ENCODE measurements around the gene SLC25A28. TPM values are rescaled to one million over a fixed set of nuclear protein-coding genes. Genes with fewer than 3 reads are reported as not detected.

SLC25A28 gene
- total RNA-seq, 1 experiment from 2014 or later, result 22.2 TPM

- Histone ChIP-seq H3T11ph (ENCODE audit: low read length) (no peak overlapping the region), H2BK5ac (ENCODE audit: insufficient read length, low read length) (no peak overlapping the region), H2AK5ac (ENCODE audit: insufficient read length, low read length) (no peak overlapping the region), H2BK120ac (ENCODE audit: low read depth, low read length, poor library complexity, severe bottlenecking) (no peak overlapping the region), H3K14ac (ENCODE audit: insufficient read depth, low read length) (no peak overlapping the region), H3K9ac (ENCODE audit: extremely low read depth, insufficient read length, low read length) (no peak overlapping the region), H4K8ac (replicated peaks; ENCODE audit: insufficient read length, low read depth, low read length) (no peak overlapping the region), H2BK12ac (ENCODE audit: insufficient read length, low read depth, low read length) (no peak overlapping the region), H3K4ac (ENCODE audit: low read depth, low read length) (no peak overlapping the region), H3K4me1 (ENCODE audit: insufficient read depth, low read length) (no peaks in the 10 kb centered on the region; the same call in 1 of the 2 replicates), H2BK15ac (ENCODE audit: low read depth, low read length) (no peak overlapping the region), H3K79me1 (ENCODE audit: insufficient read depth, low read depth, low read length, poor library complexity, severe bottlenecking) (no peaks in the 10 kb centered on the region), H3K27me3 (ENCODE audit: insufficient read depth, low read length) (no peaks in the 10 kb centered on the region), H3K4me2 (ENCODE audit: insufficient read depth, insufficient read length, low read length) (no peak overlapping the region), H4K5ac (ENCODE audit: insufficient read length, low read depth, low read length) (no peak overlapping the region), H3K23me2 (ENCODE audit: insufficient read length, low read depth, low read length, poor library complexity, severe bottlenecking) (no peaks in the 10 kb centered on the region), H3K18ac (ENCODE audit: insufficient read length, low read depth, low read length) (no peak overlapping the region), H3K56ac (ENCODE audit: insufficient read length, low read depth, low read length) (no peak overlapping the region), H3K9me3 (ENCODE audit: control insufficient read depth, low read depth, low read length) (no peaks in the 10 kb centered on the region), H2BK20ac (ENCODE audit: low read depth, low read length, poor library complexity, severe bottlenecking) (no peak overlapping the region), H3K23ac (ENCODE audit: insufficient read length, low read depth, low read length) (no peak overlapping the region), H4K91ac (ENCODE audit: insufficient read length, low read depth, low read length) (no peak overlapping the region), H3K79me2 (ENCODE audit: insufficient read depth, low read length) (no peaks in the 10 kb centered on the region), H2AFZ (ENCODE audit: low read length) (no peak overlapping the region), H3K27ac (ENCODE audit: insufficient read length, low read depth, low read length) (no peak overlapping the region), H4K20me1 (ENCODE audit: control insufficient read depth, insufficient read depth, insufficient read length) (no peaks in the 10 kb centered on the region)
- TF ChIP-seq, protein P1, sequence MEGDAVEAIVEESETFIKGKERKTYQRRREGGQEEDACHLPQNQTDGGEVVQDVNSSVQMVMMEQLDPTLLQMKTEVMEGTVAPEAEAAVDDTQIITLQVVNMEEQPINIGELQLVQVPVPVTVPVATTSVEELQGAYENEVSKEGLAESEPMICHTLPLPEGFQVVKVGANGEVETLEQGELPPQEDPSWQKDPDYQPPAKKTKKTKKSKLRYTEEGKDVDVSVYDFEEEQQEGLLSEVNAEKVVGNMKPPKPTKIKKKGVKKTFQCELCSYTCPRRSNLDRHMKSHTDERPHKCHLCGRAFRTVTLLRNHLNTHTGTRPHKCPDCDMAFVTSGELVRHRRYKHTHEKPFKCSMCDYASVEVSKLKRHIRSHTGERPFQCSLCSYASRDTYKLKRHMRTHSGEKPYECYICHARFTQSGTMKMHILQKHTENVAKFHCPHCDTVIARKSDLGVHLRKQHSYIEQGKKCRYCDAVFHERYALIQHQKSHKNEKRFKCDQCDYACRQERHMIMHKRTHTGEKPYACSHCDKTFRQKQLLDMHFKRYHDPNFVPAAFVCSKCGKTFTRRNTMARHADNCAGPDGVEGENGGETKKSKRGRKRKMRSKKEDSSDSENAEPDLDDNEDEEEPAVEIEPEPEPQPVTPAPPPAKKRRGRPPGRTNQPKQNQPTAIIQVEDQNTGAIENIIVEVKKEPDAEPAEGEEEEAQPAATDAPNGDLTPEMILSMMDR (conservative IDR thresholded peaks at IDR 0.05), result no peak
- H3K4me3 Mint-ChIP-seq, result no peak overlapping the region
- peaks cover 7 to 8% of the 10 kb centered on the region in 2 experiments for H3K4me1 Mint-ChIP-seq
- no peak for DNase-seq
- no peaks in the 10 kb centered on the region for H3K9me3 Mint-ChIP-seq
- H3K27ac Mint-ChIP-seq, result no peak overlapping the region
- H3K36me3 Mint-ChIP-seq (ENCODE audit: insufficient read depth in 1 of 3, low read depth in 3 of 3), result no peaks in the 10 kb centered on the region
- no CpG with 5 or more reads among the region's 5 CpGs for WGBS (ENCODE audit: extremely low coverage, insufficient read length, low lambda C conversion rate)
- H3K27me3 Mint-ChIP-seq (ENCODE audit: low read depth), result peaks cover 4% of the 10 kb centered on the region
Observed at GRCh38 chr10:99573790-99574189, 46.4 kb downstream of the SLC25A28 start.

Measured in H9 (cell line).